ENCODE results near the gene PDLIM7. TPM values are rescaled to one million over a fixed set of nuclear protein-coding genes. Genes with fewer than 3 reads are reported as not detected.

The PDLIM7 gene
- total RNA-seq, 1 donor from 2014 or later = 38.7 TPM

- H3K4me2 ChIP-seq = peak overlapping the region; percentile 85
- peaks cover 59% of the 10 kb centered on the region for H3K4me1 Mint-ChIP-seq
- peaks cover 20% of the 10 kb centered on the region for H3K27me3 Mint-ChIP-seq (ENCODE audit: insufficient read depth, low read depth)
- DNase-seq (ENCODE audit: low spot score) = peak; percentile 97
- H3K36me3 ChIP-seq = no peaks in the 10 kb centered on the region
- H3K4me1 ChIP-seq = peaks cover 36% of the 10 kb centered on the region
- peak overlapping the region; percentile 24 for H3K9ac ChIP-seq
- no peak overlapping the region for H2AFZ ChIP-seq (replicated peaks)
- H3K27ac Mint-ChIP-seq = peak overlapping the region; percentile 99
- peaks cover 21% of the 10 kb centered on the region for H3K27me3 ChIP-seq
- TF ChIP-seq CTCF (IDR thresholded peaks at IDR 0.05) (no peak), EZH2phosphoT487 (IDR thresholded peaks at IDR 0.05) (no peak), EZH2 (IDR thresholded peaks at IDR 0.05) (no peak)
- peaks cover 31% of the 10 kb centered on the region for H3K79me2 ChIP-seq (ENCODE audit: low read depth)
- peak overlapping the region; percentile 57 for H3K4me3 ChIP-seq
- H3K4me3 Mint-ChIP-seq = peak overlapping the region; percentile 88
- H3K9me3 ChIP-seq (ENCODE audit: low read depth) = no peaks in the 10 kb centered on the region
- peak overlapping the region; percentile 81 for H3K27ac ChIP-seq
- peaks cover 45% of the 10 kb centered on the region for H3F3A ChIP-seq (ENCODE audit: low read depth)
- peaks cover 34% of the 10 kb centered on the region for H4K20me1 ChIP-seq (ENCODE audit: low read depth)
- no peaks in the 10 kb centered on the region for H3K9me3 Mint-ChIP-seq
- H3K36me3 Mint-ChIP-seq = peaks cover 11% of the 10 kb centered on the region
Observed at GRCh38 chr5:177496727-177497291, 595 bp downstream of the PDLIM7 start.

- Histone ChIP-seq H3K27me3 (peaks cover 21% of the 10 kb centered on the region), H3K4me3 (peak overlapping the region; percentile 57), H3K4me1 (peaks cover 35% of the 10 kb centered on the region), H3K79me2 (ENCODE audit: low read depth) (peaks cover 31% of the 10 kb centered on the region), H3K36me3 (no peaks in the 10 kb centered on the region), H3K4me2 (peak overlapping the region; percentile 85), H3K27ac (peak overlapping the region; percentile 81), H3K9ac (peak overlapping the region; percentile 24), H2AFZ (replicated peaks) (no peak overlapping the region), H3K9me3 (ENCODE audit: low read depth) (no peaks in the 10 kb centered on the region), H3F3A (ENCODE audit: low read depth) (peaks cover 46% of the 10 kb centered on the region), H4K20me1 (ENCODE audit: low read depth) (peaks cover 38% of the 10 kb centered on the region)
- no peaks in the 10 kb centered on the region for H3K9me3 Mint-ChIP-seq
- no peak for TF ChIP-seq EZH2phosphoT487 (IDR thresholded peaks at IDR 0.05)
- peak; percentile 40 for TF ChIP-seq CTCF (IDR thresholded peaks at IDR 0.05)
- peak overlapping the region; percentile 88 for H3K4me3 Mint-ChIP-seq
- peaks cover 20% of the 10 kb centered on the region for H3K27me3 Mint-ChIP-seq (ENCODE audit: insufficient read depth, low read depth)
- H3K27ac Mint-ChIP-seq = peak overlapping the region; percentile 99
- DNase-seq (ENCODE audit: low spot score) = peak; percentile 58
- H3K4me1 Mint-ChIP-seq = peaks cover 56% of the 10 kb centered on the region
- peaks cover 12% of the 10 kb centered on the region for H3K36me3 Mint-ChIP-seq
Observed at GRCh38 chr5:177496070-177496726, 1.2 kb downstream of the PDLIM7 start.

- no peak overlapping the region for H3K9ac ChIP-seq
- peak overlapping the region; percentile 81 for H3K27ac ChIP-seq
- H3K79me2 ChIP-seq (ENCODE audit: low read depth) = peaks cover 31% of the 10 kb centered on the region
- H3K9me3 ChIP-seq (ENCODE audit: low read depth) = no peaks in the 10 kb centered on the region
- H3K36me3 Mint-ChIP-seq = peaks cover 12% of the 10 kb centered on the region
- peak overlapping the region; percentile 99 for H3K27ac Mint-ChIP-seq
- no peaks in the 10 kb centered on the region for H3K36me3 ChIP-seq
- H3F3A ChIP-seq (ENCODE audit: low read depth) = peaks cover 50% of the 10 kb centered on the region
- H3K4me3 Mint-ChIP-seq = peak overlapping the region; percentile 88
- H3K4me3 ChIP-seq = peak overlapping the region; percentile 57
- peaks cover 32% of the 10 kb centered on the region for H3K4me1 ChIP-seq
- peaks cover 46% of the 10 kb centered on the region for H4K20me1 ChIP-seq (ENCODE audit: low read depth)
- peak overlapping the region; percentile 85 for H3K4me2 ChIP-seq
- peaks cover 56% of the 10 kb centered on the region for H3K4me1 Mint-ChIP-seq
- H2AFZ ChIP-seq (replicated peaks) = no peak overlapping the region
- H3K9me3 Mint-ChIP-seq = no peaks in the 10 kb centered on the region
- DNase-seq (ENCODE audit: low spot score) = peak; percentile 95
- TF ChIP-seq CTCF (IDR thresholded peaks at IDR 0.05) = no peak
- TF ChIP-seq EZH2 (IDR thresholded peaks at IDR 0.05) = no peak
- no peak for TF ChIP-seq EZH2phosphoT487 (IDR thresholded peaks at IDR 0.05)
- peaks cover 21% of the 10 kb centered on the region for H3K27me3 ChIP-seq
- H3K27me3 Mint-ChIP-seq (ENCODE audit: insufficient read depth, low read depth) = peaks cover 20% of the 10 kb centered on the region
Observed at GRCh38 chr5:177495243-177496060, 2.0 kb downstream of the PDLIM7 start.
